Esophagus muscularis mucosa (tissue), 4 donors: Measurements from ENCODE around the gene DCHS2. TPM values are rescaled to one million over a fixed set of nuclear protein-coding genes. Genes with fewer than 3 reads are reported as not detected.

Experiments used
- DNase-seq: peaks from one replicate; pipeline ENCODE4 v3.0.0-alpha.2; 2017; ENCODE audit errors: extremely low spot score
- H3K27ac ChIP-seq, 4 donors: fragments of 200-600 bp; sonication (generic); replicated peaks in 1 of 4; 1 replicate in 3 of 4; 2 replicates in 1 of 4; pipeline ENCODE4 v1.5.1; 2016 to 2019; ENCODE audit warnings: mild to moderate bottlenecking in 1 of 4
- H3K27me3 ChIP-seq, 4 donors: fragments of 200-600 bp; sonication (generic); one replicate each; pipeline versions ENCODE4 v1.5.1 to v1.6.0; 2016 to 2019
- H3K36me3 ChIP-seq, 4 donors: fragments of 200-600 bp; sonication (generic); one replicate each; pipeline ENCODE4 v1.5.1; 2016 to 2019
- H3K4me1 ChIP-seq, 4 donors: fragments of 200-600 bp; sonication (generic); one replicate each; pipeline ENCODE4 v1.5.1; 2016 to 2019
- H3K4me3 ChIP-seq, 4 donors: fragments of 200-600 bp; sonication (generic); 1 replicate in 2 of 4; 2 replicates in 2 of 4; pipeline ENCODE4 v1.5.1; 2016 to 2019; ENCODE audit warnings: mild to moderate bottlenecking in 4 of 4, moderate library complexity in 1 of 4
- H3K9me3 ChIP-seq, 4 donors: fragments of 200-600 bp; sonication (generic); 1 replicate in 3 of 4; 2 replicates in 1 of 4; pipeline ENCODE4 v1.5.1; 2016 to 2019
- EP300 ChIP-seq: sonication (generic); formaldehyde crosslinking; IDR thresholded peaks from one replicate; pipeline ENCODE4 v1.6.1; 2017; ENCODE audit warnings: antibody characterized with exemption
- POLR2A ChIP-seq: fragments of 450-650 bp; IDR thresholded peaks from one replicate; pipeline ENCODE4 v1.6.1; 2017; ENCODE audit warnings: antibody characterized with exemption, moderate library complexity, mild to moderate bottlenecking, low read depth
- POLR2AphosphoS5 ChIP-seq, 2 donors: sonication (generic); formaldehyde crosslinking; IDR thresholded peaks; one replicate each; pipeline ENCODE4 v1.6.1; 2017; ENCODE audit warnings: antibody characterized with exemption in 2 of 2
- WGBS: methylation state at CpG from one replicate; pipeline ENCODE4 v1.1.5; 2018; 5-methylcytosine and 5-hydroxymethylcytosine counted together
- intact Hi-C: fragments of 100-400 bp; cut with DNase I; formaldehyde crosslinking; loops from one replicate; pipeline ENCODE4 v1.15.1; 2023
- total RNA-seq, 4 donors: library from RNA; depleted of rRNA; stranded (reverse); fragments of >200 nt; gene quantifications; one replicate each; pipeline versions ENCODE4 v1.1.0 to v1.2.1, GENCODE V29; 2016
- TF ChIP-seq, protein P1 (sequence below), 3 experiments: fragments of 200-600 bp in 2 of 3; fragments of 450-650 bp in 1 of 3; sonication (generic) in 2 of 3; IDR thresholded peaks; one replicate each; pipeline ENCODE4 v1.5.1; 2017 to 2019; ENCODE audit warnings: antibody characterized with exemption in 3 of 3, mild to moderate bottlenecking in 2 of 3, moderate library complexity in 1 of 3

DCHS2 gene
- total RNA-seq, 4 donors from 2014 or later, result 2.7 to 5.8 (median 3.2) TPM

DNA sequence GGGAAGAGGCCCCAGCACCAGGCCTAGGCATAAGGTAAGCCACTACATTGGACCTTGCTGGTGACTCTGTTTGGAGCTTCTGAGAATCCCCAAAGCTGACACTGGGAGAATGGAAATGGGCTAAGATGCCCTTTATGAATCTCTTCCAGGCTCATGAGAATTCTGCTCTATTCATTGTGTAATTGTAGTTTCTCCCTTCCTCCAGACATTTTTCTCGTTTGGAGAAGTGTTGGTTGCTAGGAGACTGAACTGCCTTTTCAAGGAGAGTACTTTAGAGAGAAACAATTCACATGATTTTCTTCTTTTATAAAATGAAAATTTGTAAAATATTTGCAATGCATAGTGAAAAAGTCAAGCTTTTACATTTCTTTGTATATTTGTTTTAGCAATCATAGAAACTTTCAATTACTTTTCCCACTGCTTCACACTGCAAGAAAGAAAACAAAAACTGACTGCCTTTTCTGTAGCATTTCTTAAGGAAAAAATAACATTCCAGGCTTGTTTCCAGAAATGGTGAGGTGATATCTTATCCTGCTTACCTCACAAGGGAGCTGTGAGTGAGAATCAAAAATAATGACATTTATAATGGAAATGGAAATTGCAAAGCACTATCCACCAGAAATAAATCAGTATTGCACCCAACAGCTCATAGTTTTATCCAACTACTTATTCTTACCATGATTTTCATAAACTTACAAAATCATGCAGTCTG is 24.9 kb upstream of the DCHS2 start:
- 17% methylated on average over 1 of the region's 1 CpG for WGBS

DNA sequence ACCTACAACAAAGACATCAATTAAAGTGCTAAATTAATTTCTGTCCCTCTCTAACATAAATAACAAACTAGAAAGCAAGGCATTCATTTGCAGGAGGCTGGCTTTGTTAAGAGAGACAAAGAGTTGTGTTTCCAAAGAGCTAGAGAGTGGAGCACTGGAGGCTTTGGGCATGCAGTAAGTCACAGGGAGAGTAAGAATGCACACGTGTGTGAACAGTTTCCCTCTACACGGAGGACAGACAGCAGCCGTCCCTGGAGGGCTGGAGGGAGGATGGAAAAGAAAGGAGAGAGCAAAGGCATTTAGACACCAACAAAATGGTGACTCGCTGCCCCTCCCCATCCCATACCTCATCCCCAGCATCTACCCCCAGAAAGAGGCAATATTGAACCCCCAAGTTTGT is 20.4 kb upstream of the DCHS2 start:
- no peak for TF ChIP-seq POLR2AphosphoS5 (IDR thresholded peaks at IDR 0.05)
- no peak for TF ChIP-seq EP300
- TF ChIP-seq, protein P1, sequence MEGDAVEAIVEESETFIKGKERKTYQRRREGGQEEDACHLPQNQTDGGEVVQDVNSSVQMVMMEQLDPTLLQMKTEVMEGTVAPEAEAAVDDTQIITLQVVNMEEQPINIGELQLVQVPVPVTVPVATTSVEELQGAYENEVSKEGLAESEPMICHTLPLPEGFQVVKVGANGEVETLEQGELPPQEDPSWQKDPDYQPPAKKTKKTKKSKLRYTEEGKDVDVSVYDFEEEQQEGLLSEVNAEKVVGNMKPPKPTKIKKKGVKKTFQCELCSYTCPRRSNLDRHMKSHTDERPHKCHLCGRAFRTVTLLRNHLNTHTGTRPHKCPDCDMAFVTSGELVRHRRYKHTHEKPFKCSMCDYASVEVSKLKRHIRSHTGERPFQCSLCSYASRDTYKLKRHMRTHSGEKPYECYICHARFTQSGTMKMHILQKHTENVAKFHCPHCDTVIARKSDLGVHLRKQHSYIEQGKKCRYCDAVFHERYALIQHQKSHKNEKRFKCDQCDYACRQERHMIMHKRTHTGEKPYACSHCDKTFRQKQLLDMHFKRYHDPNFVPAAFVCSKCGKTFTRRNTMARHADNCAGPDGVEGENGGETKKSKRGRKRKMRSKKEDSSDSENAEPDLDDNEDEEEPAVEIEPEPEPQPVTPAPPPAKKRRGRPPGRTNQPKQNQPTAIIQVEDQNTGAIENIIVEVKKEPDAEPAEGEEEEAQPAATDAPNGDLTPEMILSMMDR (IDR thresholded peaks at IDR 0.05), result no peak
- TF ChIP-seq POLR2A, result no peak
- Histone ChIP-seq H3K27ac (no peak overlapping the region), H3K27me3 (peaks cover 0 to 6% (median 0%) of the 10 kb centered on the region in 4 donors), H3K36me3 (no peaks in the 10 kb centered on the region), H3K4me3 (no peak overlapping the region), H3K4me1 (no peaks in the 10 kb centered on the region), H3K9me3 (no peaks in the 10 kb centered on the region)
- peak; percentile 17 for DNase-seq
- 59% methylated on average over 4 of the region's 4 CpGs for WGBS
- intact Hi-C loops, result no loop called here

More for the DNA sequence above, 24.9 kb upstream of the DCHS2 start:
- DNase-seq, result no peak
- TF ChIP-seq, protein P1 (IDR thresholded peaks at IDR 0.05), result no peak
- no peak for TF ChIP-seq EP300
- no peak for TF ChIP-seq POLR2AphosphoS5 (IDR thresholded peaks at IDR 0.05)
- intact Hi-C loops, result no loop called here
- Histone ChIP-seq H3K27me3 (peaks cover 0 to 1% (median 0%) of the 10 kb centered on the region in 4 donors), H3K4me3 (no peak overlapping the region), H3K36me3 (no peaks in the 10 kb centered on the region), H3K9me3 (no peaks in the 10 kb centered on the region), H3K4me1 (no peaks in the 10 kb centered on the region), H3K27ac (no peak overlapping the region)

DNA sequence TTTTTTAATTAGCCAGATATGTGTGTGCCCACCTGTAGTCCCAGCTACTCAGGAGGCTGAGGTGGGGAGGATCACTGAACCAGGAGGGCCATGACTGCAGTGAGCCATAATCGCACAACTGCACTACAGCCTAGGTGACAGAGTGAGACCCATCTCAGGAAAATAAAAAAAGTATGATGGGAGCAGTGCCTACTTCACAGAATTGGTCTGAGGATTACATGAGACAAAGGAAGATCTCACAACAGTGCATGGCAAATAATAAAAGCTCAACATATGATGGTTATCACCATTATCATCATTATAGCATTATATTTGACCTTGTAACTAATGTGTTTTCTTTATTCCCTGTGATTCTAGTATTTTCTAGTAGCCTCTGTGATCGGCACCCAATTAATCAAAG is 19.9 kb upstream of the DCHS2 start:
- peaks cover 0 to 6% (median 0%) of the 10 kb centered on the region in 4 donors for H3K27me3 ChIP-seq
- TF ChIP-seq POLR2AphosphoS5 (IDR thresholded peaks at IDR 0.05), result no peak
- TF ChIP-seq, protein P1 (IDR thresholded peaks at IDR 0.05), result no peak
- TF ChIP-seq POLR2A, result no peak
- no peak for TF ChIP-seq EP300
- no peaks in the 10 kb centered on the region for H3K9me3 ChIP-seq
- no peaks in the 10 kb centered on the region for H3K36me3 ChIP-seq
- 92% methylated on average over 2 of the region's 2 CpGs for WGBS
- intact Hi-C loops, result no loop called here
- no peak for DNase-seq
- H3K4me1 ChIP-seq, result no peaks in the 10 kb centered on the region
- no peak overlapping the region for H3K4me3 ChIP-seq
- H3K27ac ChIP-seq, result no peak overlapping the region

DNA sequence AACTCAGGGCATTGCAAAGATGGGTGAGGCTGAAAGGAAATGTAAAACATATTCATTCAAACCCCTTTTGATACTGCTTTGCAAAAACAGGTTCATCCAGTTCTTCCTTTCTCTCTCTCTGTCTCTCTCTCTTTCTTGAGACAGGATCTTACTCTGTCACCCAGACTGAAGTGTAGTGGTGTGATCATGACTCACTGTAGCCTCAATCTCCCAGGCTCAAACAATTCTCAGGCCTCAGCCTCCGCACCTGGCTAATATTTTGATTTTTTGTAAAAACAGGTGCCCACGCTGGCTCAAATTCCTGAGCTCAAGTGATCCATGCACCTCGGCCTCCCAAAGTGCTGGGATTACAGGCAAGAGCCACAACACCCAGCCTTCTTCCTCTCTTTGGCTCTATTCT is 15.6 kb upstream of the DCHS2 start:
- no peaks in the 10 kb centered on the region for H3K36me3 ChIP-seq
- WGBS, result 92% methylated on average over 3 of the region's 3 CpGs
- H3K9me3 ChIP-seq, result no peaks in the 10 kb centered on the region
- H3K27ac ChIP-seq, result no peak overlapping the region
- H3K4me1 ChIP-seq, result no peaks in the 10 kb centered on the region
- peaks cover 0 to 15% (median 0%) of the 10 kb centered on the region in 4 donors for H3K27me3 ChIP-seq
- TF ChIP-seq POLR2AphosphoS5 (IDR thresholded peaks at IDR 0.05) (no peak), EP300 (no peak), POLR2A (no peak)
- TF ChIP-seq, protein P1 (IDR thresholded peaks at IDR 0.05), result no peak
- H3K4me3 ChIP-seq, result no peak overlapping the region
- intact Hi-C loops, result loop anchor here (2.0 to 5.0 kb wide), 2 partner anchors 108 to 180 kb away; no protein-coding TSS in a partner anchor
- DNase-seq, result peak; percentile 70
